Neural crest cell (in vitro differentiated cells): Measurements from ENCODE around the gene KLHL8. TPM values are rescaled to one million over a fixed set of nuclear protein-coding genes. Genes with fewer than 3 reads are reported as not detected.

Experiments
- DNase-seq: peaks from one replicate; pipeline ENCODE4 v3.0.0; 2021; ENCODE audit warnings: low read depth, mixed read lengths, low spot score
- H3K27ac Mint-ChIP-seq: one replicate; pipeline ENCODE4 v1.8.0; 2021; ENCODE audit warnings: mild to moderate bottlenecking, mixed read lengths; ENCODE audit not compliant: unreplicated experiment
- H3K27me3 Mint-ChIP-seq: 2 replicates; pipeline ENCODE4 v1.8.0; 2021; ENCODE audit warnings: low read depth, mild to moderate bottlenecking, mixed read lengths
- H3K36me3 Mint-ChIP-seq: 2 replicates; pipeline ENCODE4 v1.8.0; 2021; ENCODE audit warnings: low read depth, mild to moderate bottlenecking, mixed read lengths
- H3K4me1 Mint-ChIP-seq: 2 replicates; pipeline ENCODE4 v1.8.0; 2021; ENCODE audit warnings: mixed read lengths
- H3K4me3 Mint-ChIP-seq: one replicate; pipeline ENCODE4 v1.8.0; 2021; ENCODE audit warnings: mild to moderate bottlenecking, mixed read lengths
- H3K9me3 Mint-ChIP-seq: 2 replicates; pipeline ENCODE4 v1.8.0; 2021; ENCODE audit warnings: mixed read lengths
- CTCF ChIP-seq: fragments of 200-600 bp; sonication (generic); conservative IDR thresholded peaks from 2 replicates; pipeline ENCODE4 v1.5.0; 2021; ENCODE audit warnings: antibody characterized with exemption, mild to moderate bottlenecking
- total RNA-seq: library from RNA; stranded (reverse); gene quantifications from 2 replicates; pipeline ENCODE4 v1.2.1, GENCODE V29; 2021

The KLHL8 gene
- total RNA-seq, 1 donor from 2014 or later = 18.6 TPM

GRCh38 chr4:87249332-87250019, 29.1 kb upstream of the KLHL8 start:
- peaks cover 4% of the 10 kb centered on the region for H3K36me3 Mint-ChIP-seq
- peaks cover 9% of the 10 kb centered on the region for H3K9me3 Mint-ChIP-seq
- H3K27me3 Mint-ChIP-seq = no peaks in the 10 kb centered on the region
- no peak overlapping the region for H3K4me3 Mint-ChIP-seq
- H3K4me1 Mint-ChIP-seq = no peaks in the 10 kb centered on the region
- DNase-seq = no peak
- no peak overlapping the region for H3K27ac Mint-ChIP-seq
- no peak for TF ChIP-seq CTCF

GRCh38 chr4:87243426-87244053, 23.1 kb upstream of the KLHL8 start:
- Mint-ChIP-seq H3K4me1 (peaks cover 14% of the 10 kb centered on the region), H3K27me3 (no peaks in the 10 kb centered on the region), H3K9me3 (peaks cover 20% of the 10 kb centered on the region), H3K27ac (no peak overlapping the region), H3K4me3 (no peak overlapping the region), H3K36me3 (peaks cover 20% of the 10 kb centered on the region)
- TF ChIP-seq CTCF = no peak
- no peak for DNase-seq

- Mint-ChIP-seq H3K9me3 (peaks cover 15% of the 10 kb centered on the region), H3K4me1 (peaks cover 14% of the 10 kb centered on the region), H3K36me3 (peaks cover 16% of the 10 kb centered on the region), H3K27me3 (no peaks in the 10 kb centered on the region), H3K4me3 (no peak overlapping the region), H3K27ac (no peak overlapping the region)
- no peak for DNase-seq
- no peak for TF ChIP-seq CTCF
These were observed 20.9 kb upstream of the KLHL8 start for GRCh38 chr4:87241336-87241735.

GRCh38 chr4:87240341-87240740, 19.9 kb upstream of the KLHL8 start:
- Mint-ChIP-seq H3K9me3 (peaks cover 15% of the 10 kb centered on the region), H3K27me3 (no peaks in the 10 kb centered on the region)

GRCh38 chr4:87239821-87240220, 19.4 kb upstream of the KLHL8 start:
- no peak overlapping the region for H3K4me3 Mint-ChIP-seq
- no peak overlapping the region for H3K27ac Mint-ChIP-seq
- peaks cover 16% of the 10 kb centered on the region for H3K36me3 Mint-ChIP-seq
- H3K9me3 Mint-ChIP-seq = peaks cover 14% of the 10 kb centered on the region
- no peak for TF ChIP-seq CTCF
- no peaks in the 10 kb centered on the region for H3K27me3 Mint-ChIP-seq
- DNase-seq = no peak
- peaks cover 22% of the 10 kb centered on the region for H3K4me1 Mint-ChIP-seq

More at GRCh38 chr4:87240341-87240740, 19.9 kb upstream of the KLHL8 start:
- Mint-ChIP-seq H3K4me3 (no peak overlapping the region), H3K36me3 (peaks cover 16% of the 10 kb centered on the region), H3K4me1 (peaks cover 20% of the 10 kb centered on the region), H3K27ac (no peak overlapping the region)
- DNase-seq = no peak
- no peak for TF ChIP-seq CTCF
